Naive B cell (primary cell): ENCODE data around the gene NABP2. TPM values are rescaled to one million over a fixed set of nuclear protein-coding genes. Genes with fewer than 3 reads are reported as not detected.

Experiments used
- ATAC-seq, 2 donors: fragments of 150-1000 bp; cut with Tn5 transposase; 2 replicates each; pipeline ENCODE4 v1.10.0; 2021; ENCODE audit warnings: low read depth in 2 of 2, mild to moderate bottlenecking in 2 of 2, moderate library complexity in 2 of 2
- DNase-seq: peaks from one replicate; pipeline ENCODE4 v3.0.0; 2022
- H3K27ac Mint-ChIP-seq, 6 donors: one replicate each; pipeline ENCODE4 v1.8.0; 2020 to 2022; ENCODE audit warnings: mild to moderate bottlenecking in 6 of 6, mixed read lengths in 6 of 6, moderate library complexity in 5 of 6, inconsistent platforms in 2 of 6
- H3K27me3 Mint-ChIP-seq, 3 donors: one replicate each; pipeline ENCODE4 v1.8.0; 2021 to 2022; ENCODE audit warnings: mixed read lengths in 3 of 3, mild to moderate bottlenecking in 1 of 3
- H3K36me3 Mint-ChIP-seq, 2 donors: one replicate each; pipeline ENCODE4 v1.8.0; 2020 to 2022; ENCODE audit warnings: mixed read lengths in 2 of 2, inconsistent platforms in 1 of 2, mild to moderate bottlenecking in 1 of 2
- H3K4me1 Mint-ChIP-seq, 3 donors: one replicate each; pipeline ENCODE4 v1.8.0; 2020 to 2022; ENCODE audit warnings: mixed read lengths in 3 of 3, inconsistent platforms in 1 of 3, mild to moderate bottlenecking in 1 of 3, moderate library complexity in 1 of 3
- H3K4me3 Mint-ChIP-seq, 8 donors: one replicate each; pipeline ENCODE4 v1.8.0; 2020 to 2022; ENCODE audit warnings: mild to moderate bottlenecking in 8 of 8, mixed read lengths in 8 of 8, moderate library complexity in 8 of 8, inconsistent platforms in 2 of 8
- H3K9me3 Mint-ChIP-seq, 7 donors: one replicate each; pipeline ENCODE4 v1.8.0; 2020 to 2022; ENCODE audit warnings: mixed read lengths in 7 of 7, mild to moderate bottlenecking in 5 of 7, inconsistent platforms in 2 of 7, moderate library complexity in 1 of 7
- polyA plus RNA-seq, 6 donors: library from polyadenylated mRNA; unstranded; fragments of 300-500 nt; fragmentation: Illumina TruSeq; gene quantifications; one replicate each; pipeline ENCODE4 v1.2.3, GENCODE V29; 2021; ENCODE audit warnings: low read depth in 6 of 6

Gene NABP2
- polyA plus RNA-seq, 6 donors from 2014 or later = 0.73 to 5.7 (median 3.9) TPM

GRCh38 chr12:56278905-56279304, 54.8 kb downstream of the NABP2 start:
- Mint-ChIP-seq H3K9me3 (no peaks in the 10 kb centered on the region), H3K4me3 (no peak overlapping the region), H3K36me3 (peaks cover 16 to 26% of the 10 kb centered on the region in 2 donors), H3K4me1 (peaks cover 0 to 6% (median 2%) of the 10 kb centered on the region in 3 donors), H3K27me3 (no peaks in the 10 kb centered on the region), H3K27ac (no peak overlapping the region)
- ATAC-seq = no peak
- DNase-seq = no peak

Other genes with a start within 250 kb of the NABP2 start
- gene SUOX, start 227.1 kb upstream of the NABP2 start, polyA plus RNA-seq = under 1 TPM in 4 of 6 donors, not detected in 2; 0.18 to 0.58 (median 0.31) TPM
- under 1 TPM in 5 of 6 donors, not detected in 1; 0.14 to 0.32 (median 0.25) TPM for gene IKZF4, start 203.3 kb upstream of the NABP2 start, polyA plus RNA-seq
- gene RPS26, start 182.4 kb upstream of the NABP2 start, polyA plus RNA-seq = 100 to 1,000 TPM; 199 to 764 (median 532) TPM
- not detected for gene ERBB3, start 144.2 kb upstream of the NABP2 start, polyA plus RNA-seq
- gene PA2G4, start 119.8 kb upstream of the NABP2 start, polyA plus RNA-seq = 100 to 1,000 TPM; 124 to 141 (median 132) TPM
- gene RPL41, start 107.7 kb upstream of the NABP2 start, polyA plus RNA-seq = 1,000 to 10,000 TPM; 5,503 to 9,903 (median 8,851) TPM
- 1 to 10 TPM; 1.0 to 7.8 (median 3.4) TPM for gene ZC3H10, start 106.1 kb upstream of the NABP2 start, polyA plus RNA-seq
- 100 to 1,000 TPM; 145 to 293 (median 196) TPM for gene ESYT1, start 96.1 kb upstream of the NABP2 start, polyA plus RNA-seq
- gene MYL6B, start 71.8 kb upstream of the NABP2 start, polyA plus RNA-seq = 10 to 100 TPM; 14.2 to 35.1 (median 20.2) TPM
- gene MYL6, start 66.0 kb upstream of the NABP2 start, polyA plus RNA-seq = 1,000 to 10,000 TPM; 1,680 to 2,679 (median 1,914) TPM
- 100 to 1,000 TPM in 1 of 6 donors, 10 to 100 TPM in 5; 33.3 to 112 (median 64.8) TPM for gene SMARCC2, start 34.9 kb upstream of the NABP2 start, polyA plus RNA-seq
- gene RNF41, start 2.4 kb upstream of the NABP2 start, polyA plus RNA-seq = 100 to 1,000 TPM in 5 of 6 donors, 10 to 100 TPM in 1; 95.2 to 136 (median 109) TPM
- gene SLC39A5, start 5.7 kb downstream of the NABP2 start, polyA plus RNA-seq = not detected
- gene ANKRD52, start 34.0 kb downstream of the NABP2 start, polyA plus RNA-seq = 10 to 100 TPM in 3 of 6 donors, 1 to 10 TPM in 3; 2.3 to 13.2 (median 8.0) TPM
- 10 to 100 TPM in 5 of 6 donors, 1 to 10 TPM in 1; 9.5 to 16.6 (median 14.2) TPM for gene COQ10A, start 42.6 kb downstream of the NABP2 start, polyA plus RNA-seq
- gene CS, start 76.0 kb downstream of the NABP2 start, polyA plus RNA-seq = 10 to 100 TPM; 60.8 to 88.7 (median 72.1) TPM
- 100 to 1,000 TPM; 134 to 210 (median 152) TPM for gene CNPY2, start 91.6 kb downstream of the NABP2 start, polyA plus RNA-seq
- gene PAN2, start 109.7 kb downstream of the NABP2 start, polyA plus RNA-seq = 10 to 100 TPM in 5 of 6 donors, 1 to 10 TPM in 1; 10.0 to 15.3 (median 13.6) TPM
- 10 to 100 TPM in 4 of 6 donors, 1 to 10 TPM in 2; 8.0 to 15.6 (median 12.9) TPM for gene IL23A, start 114.5 kb downstream of the NABP2 start, polyA plus RNA-seq
- 100 to 1,000 TPM; 119 to 150 (median 131) TPM for gene STAT2, start 135.8 kb downstream of the NABP2 start, polyA plus RNA-seq
- gene APOF, start 138.5 kb downstream of the NABP2 start, polyA plus RNA-seq = not detected
- gene TIMELESS, start 225.1 kb downstream of the NABP2 start, polyA plus RNA-seq = 10 to 100 TPM; 16.8 to 30.5 (median 25.8) TPM
- not detected for gene MIP, start 230.3 kb downstream of the NABP2 start, polyA plus RNA-seq
- gene SPRYD4, start 244.2 kb downstream of the NABP2 start, polyA plus RNA-seq = 1 to 10 TPM in 5 of 6 donors, under 1 TPM in 1; 0.59 to 2.6 (median 2.0) TPM